T-helper 2 cell (primary cell): Measurements from ENCODE around the gene MMS19.

Source experiments
- DNase-seq, 5 experiments: peaks; one replicate each; pipeline versions ENCODE4 v3.0.0 to v3.0.0-alpha.2; 2012 to 2022

Gene MMS19

DNA sequence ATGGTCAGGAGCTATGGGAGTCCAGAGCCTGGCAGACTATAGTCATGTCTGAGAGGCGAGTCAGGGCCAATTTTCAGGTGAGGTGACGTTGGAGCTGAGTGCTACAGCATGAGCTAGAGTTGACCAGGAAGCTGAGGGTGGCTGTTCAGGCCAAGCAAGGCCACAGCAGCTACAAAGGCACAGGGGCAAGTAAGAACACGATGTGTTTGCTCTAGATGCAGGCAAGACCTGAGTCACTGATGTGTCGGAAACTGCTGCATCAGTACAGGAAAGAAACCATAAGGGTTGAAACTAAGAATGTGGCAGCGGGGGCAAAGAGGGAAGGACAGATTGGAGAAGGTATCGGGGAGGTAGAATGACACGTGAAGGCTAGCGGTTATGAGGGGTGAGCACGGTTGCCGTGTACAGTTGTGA, 85.3 kb downstream of the MMS19 start:
- DNase-seq = peak in 2 of 5 experiments; percentile 53 to 84

DNA sequence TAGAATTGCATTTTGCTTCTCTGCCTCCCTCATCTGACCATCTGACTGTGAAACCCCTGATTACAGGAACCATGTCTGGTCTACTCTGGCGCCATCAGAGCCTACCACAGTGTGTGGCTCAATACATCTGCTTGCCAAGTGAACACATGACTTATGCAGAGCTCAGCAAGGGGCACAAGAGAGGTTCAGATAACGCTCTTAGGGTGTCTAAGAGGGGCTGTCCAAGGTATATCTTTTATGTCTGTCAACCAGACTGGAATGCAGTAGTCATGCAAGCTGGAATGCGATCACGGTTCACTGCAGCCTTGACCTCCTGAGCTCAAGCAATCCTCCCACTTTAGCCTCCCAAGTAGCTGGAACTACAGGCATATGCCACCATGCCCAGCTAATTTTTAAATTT, 86.8 kb downstream of the MMS19 start:
- no peak for DNase-seq

DNA sequence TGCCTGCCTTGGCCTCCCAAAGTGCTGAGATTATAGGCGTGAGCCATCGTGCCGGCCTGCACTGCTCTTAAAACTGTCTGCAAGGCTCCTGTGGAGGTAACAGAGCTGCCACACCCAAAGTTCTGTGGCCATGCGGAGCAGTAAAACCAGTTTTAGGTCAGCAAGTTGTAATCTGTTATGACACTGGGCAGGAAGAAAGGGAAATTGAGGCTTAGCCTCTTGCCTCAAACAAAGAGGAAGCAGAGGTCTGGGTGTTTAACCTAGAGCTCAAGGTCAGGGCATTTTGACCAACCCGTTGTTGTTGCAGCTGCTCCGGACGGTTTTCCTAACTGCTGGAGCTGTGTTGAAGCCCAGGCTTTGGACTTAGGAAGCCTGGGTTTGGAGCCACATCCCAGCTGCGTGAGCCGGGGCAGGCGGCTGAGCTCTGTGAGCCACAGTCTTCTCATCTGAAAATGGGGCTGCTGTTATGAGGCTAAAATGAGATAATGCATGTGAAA, 89.7 kb downstream of the MMS19 start:
- no peak for DNase-seq
